ENCODE results near the gene CHEK1. TPM values are rescaled to one million over a fixed set of nuclear protein-coding genes. Genes with fewer than 3 reads are reported as not detected.

The CHEK1 gene
- total and polyA plus RNA-seq, 9 of the 15 experiments (the other 6 are each of a cell fraction or from before 2014, with no cell fraction given), result 62.6 to 108 (median 87.5) TPM

DNA sequence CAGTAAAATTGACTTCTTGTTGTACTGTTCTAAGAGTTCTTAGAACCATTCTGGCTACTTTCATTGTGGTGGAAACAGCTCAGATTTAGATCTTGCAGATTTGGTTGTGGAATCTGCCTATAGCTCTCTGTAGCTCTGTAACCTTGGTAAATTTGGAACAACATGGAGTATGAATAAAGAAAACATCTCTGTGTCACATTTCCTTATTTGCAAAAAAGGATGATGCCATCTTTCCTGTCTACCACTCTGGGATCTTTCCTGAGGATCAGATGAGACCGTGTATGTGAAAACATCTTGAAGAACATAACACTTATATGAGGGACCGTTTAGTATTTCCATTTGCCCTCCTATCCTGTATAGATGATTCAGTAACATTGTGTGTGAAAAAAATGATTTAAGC is 46.6 kb downstream of the CHEK1 start:
- no peak for FAIRE-seq
- CTCF ChIA-PET (ENCODE audit: low intra/inter-chr PET ratio), result no interaction called here
- TF ChIP-seq NONO (IDR thresholded peaks at IDR 0.05; ENCODE audit: low read depth in 2 of 2, low read length in 1 of 2) (no peak), PPARD (CRISPR knock-in tag; IDR thresholded peaks at IDR 0.05) (no peak), ETV5 (CRISPR knock-in tag; IDR thresholded peaks at IDR 0.05; ENCODE audit: low read depth) (no peak), ILK (tag; IDR thresholded peaks at IDR 0.05; ENCODE audit: borderline replicate concordance, low read depth) (no peak), KDM5B (IDR thresholded peaks at IDR 0.05; ENCODE audit: insufficient replicate concordance, low read depth, low read length) (no peak), ZNF184 (CRISPR knock-in tag; IDR thresholded peaks at IDR 0.05) (no peak), SETDB1 (IDR thresholded peaks at IDR 0.05; ENCODE audit: low read length) (no peak), PTTG1 (tag; IDR thresholded peaks at IDR 0.05; ENCODE audit: low read depth) (no peak)
- TF ChIP-seq, protein P1, sequence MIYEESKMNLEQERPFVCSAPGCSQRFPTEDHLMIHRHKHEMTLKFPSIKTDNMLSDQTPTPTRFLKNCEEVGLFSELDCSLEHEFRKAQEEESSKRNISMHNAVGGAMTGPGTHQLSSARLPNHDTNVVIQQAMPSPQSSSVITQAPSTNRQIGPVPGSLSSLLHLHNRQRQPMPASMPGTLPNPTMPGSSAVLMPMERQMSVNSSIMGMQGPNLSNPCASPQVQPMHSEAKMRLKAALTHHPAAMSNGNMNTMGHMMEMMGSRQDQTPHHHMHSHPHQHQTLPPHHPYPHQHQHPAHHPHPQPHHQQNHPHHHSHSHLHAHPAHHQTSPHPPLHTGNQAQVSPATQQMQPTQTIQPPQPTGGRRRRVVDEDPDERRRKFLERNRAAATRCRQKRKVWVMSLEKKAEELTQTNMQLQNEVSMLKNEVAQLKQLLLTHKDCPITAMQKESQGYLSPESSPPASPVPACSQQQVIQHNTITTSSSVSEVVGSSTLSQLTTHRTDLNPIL (CRISPR knock-in tag; IDR thresholded peaks at IDR 0.05), result no peak
- TF ChIP-seq, protein P2, sequence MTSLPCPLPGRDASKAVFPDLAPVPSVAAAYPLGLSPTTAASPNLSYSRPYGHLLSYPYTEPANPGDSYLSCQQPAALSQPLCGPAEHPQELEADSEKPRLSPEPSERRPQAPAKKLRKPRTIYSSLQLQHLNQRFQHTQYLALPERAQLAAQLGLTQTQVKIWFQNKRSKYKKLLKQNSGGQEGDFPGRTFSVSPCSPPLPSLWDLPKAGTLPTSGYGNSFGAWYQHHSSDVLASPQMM (CRISPR knock-in tag; IDR thresholded peaks at IDR 0.05), result no peak
- TF ChIP-seq, protein P3, sequence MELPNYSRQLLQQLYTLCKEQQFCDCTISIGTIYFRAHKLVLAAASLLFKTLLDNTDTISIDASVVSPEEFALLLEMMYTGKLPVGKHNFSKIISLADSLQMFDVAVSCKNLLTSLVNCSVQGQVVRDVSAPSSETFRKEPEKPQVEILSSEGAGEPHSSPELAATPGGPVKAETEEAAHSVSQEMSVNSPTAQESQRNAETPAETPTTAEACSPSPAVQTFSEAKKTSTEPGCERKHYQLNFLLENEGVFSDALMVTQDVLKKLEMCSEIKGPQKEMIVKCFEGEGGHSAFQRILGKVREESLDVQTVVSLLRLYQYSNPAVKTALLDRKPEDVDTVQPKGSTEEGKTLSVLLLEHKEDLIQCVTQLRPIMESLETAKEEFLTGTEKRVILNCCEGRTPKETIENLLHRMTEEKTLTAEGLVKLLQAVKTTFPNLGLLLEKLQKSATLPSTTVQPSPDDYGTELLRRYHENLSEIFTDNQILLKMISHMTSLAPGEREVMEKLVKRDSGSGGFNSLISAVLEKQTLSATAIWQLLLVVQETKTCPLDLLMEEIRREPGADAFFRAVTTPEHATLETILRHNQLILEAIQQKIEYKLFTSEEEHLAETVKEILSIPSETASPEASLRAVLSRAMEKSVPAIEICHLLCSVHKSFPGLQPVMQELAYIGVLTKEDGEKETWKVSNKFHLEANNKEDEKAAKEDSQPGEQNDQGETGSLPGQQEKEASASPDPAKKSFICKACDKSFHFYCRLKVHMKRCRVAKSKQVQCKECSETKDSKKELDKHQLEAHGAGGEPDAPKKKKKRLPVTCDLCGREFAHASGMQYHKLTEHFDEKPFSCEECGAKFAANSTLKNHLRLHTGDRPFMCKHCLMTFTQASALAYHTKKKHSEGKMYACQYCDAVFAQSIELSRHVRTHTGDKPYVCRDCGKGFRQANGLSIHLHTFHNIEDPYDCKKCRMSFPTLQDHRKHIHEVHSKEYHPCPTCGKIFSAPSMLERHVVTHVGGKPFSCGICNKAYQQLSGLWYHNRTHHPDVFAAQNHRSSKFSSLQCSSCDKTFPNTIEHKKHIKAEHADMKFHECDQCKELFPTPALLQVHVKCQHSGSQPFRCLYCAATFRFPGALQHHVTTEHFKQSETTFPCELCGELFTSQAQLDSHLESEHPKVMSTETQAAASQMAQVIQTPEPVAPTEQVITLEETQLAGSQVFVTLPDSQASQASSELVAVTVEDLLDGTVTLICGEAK (IDR thresholded peaks at IDR 0.05), result no peak
- TF ChIP-seq, protein P3 (CRISPR knock-in tag; IDR thresholded peaks at IDR 0.05), result no peak

More for the DNA sequence above, 46.6 kb downstream of the CHEK1 start:
- Histone ChIP-seq H3K4me3 (no peak overlapping the region), H3K27ac (ENCODE audit: extremely low read depth, low read depth, low read length) (no peak overlapping the region), H2AFZ (ENCODE audit: low read depth, low read length) (no peak overlapping the region), H3K9ac (ENCODE audit: insufficient read depth in 1 of 2, low read depth in 2 of 2, low read length in 2 of 2) (no peak overlapping the region), H3K27me3 (ENCODE audit: control insufficient read depth in 2 of 2, insufficient read depth in 2 of 2, low read length in 2 of 2) (no peaks in the 10 kb centered on the region), H3K79me2 (ENCODE audit: control insufficient read depth, insufficient read depth, low read length) (peaks cover under 1% of the 10 kb centered on the region; the same call in 1 of the 3 replicates), H4K20me1 (replicated peaks; ENCODE audit: control insufficient read depth, insufficient read depth, low read length) (no peaks in the 10 kb centered on the region), H3K36me3 (ENCODE audit: control insufficient read depth, insufficient read depth, low read length) (peaks cover 50% of the 10 kb centered on the region), H3K4me2 (ENCODE audit: insufficient read depth, low read length) (no peak overlapping the region), H3K9me1 (ENCODE audit: control insufficient read depth, insufficient read depth, low read length) (no peaks in the 10 kb centered on the region), H3K4me1 (replicated peaks in 1 of 2; ENCODE audit: control insufficient read depth in 2 of 2, insufficient read depth in 2 of 2, low read length in 2 of 2) (no peaks in the 10 kb centered on the region), H3K9me3 (replicated peaks; ENCODE audit: control insufficient read depth, insufficient read depth, low read depth, low read length) (no peaks in the 10 kb centered on the region)
- DNase-seq (ENCODE audit: extremely low read depth in 1 of 4, low spot score in 3 of 4), result no peak
- ATAC-seq, result no peak
- POLR2A ChIA-PET, result interaction anchor here (1.6 kb wide), 1 partner anchor 8 kb away, joined by 4 read pairs; no protein-coding TSS in a partner anchor
- in situ Hi-C loops (cut with MboI), result no loop called here
- intact Hi-C loops (cut with micrococcal nuclease), result no loop called here
- no TSS peak for BruUV-seq (replicated peaks)
- 88% methylated on average over 2 of the region's 2 CpGs for WGBS (ENCODE audit: insufficient coverage, low coverage, missing lambda C conversion rate)
